ENCODE results near the gene BLVRB.
"Not testable (repeated sequence)": the region's sequence is repeated elsewhere in the genome, so short reads cannot be mapped to it uniquely, and the experiment has no call there.

The BLVRB gene

GRCh38 chr19:40446263-40446784 is 19.2 kb downstream of the BLVRB start:
- DNase-seq: no peak

GRCh38 chr19:40445780-40446262 is 19.7 kb downstream of the BLVRB start:
- DNase-seq: no peak

- DNase-seq: no peak
Observed at GRCh38 chr19:40444825-40445312, 20.7 kb downstream of the BLVRB start.

GRCh38 chr19:40444000-40444824 is 21.3 kb downstream of the BLVRB start, which contains the start of gene SERTAD3:
SERTAD3 (minus strand) TSS chr19:40444335; CDS start chr19:40442080, 2,255 bp downstream.
- peak; percentile 94 to 99 for DNase-seq

- DNase-seq: peak; percentile 93 to 98
Observed at GRCh38 chr19:40443131-40443999, 22.2 kb downstream of the BLVRB start.

GRCh38 chr19:40442328-40443130 is 23.0 kb downstream of the BLVRB start:
- no peak for DNase-seq

GRCh38 chr19:40441719-40442253 is 23.8 kb downstream of the BLVRB start:
- no peak for DNase-seq

- DNase-seq: no peak
Observed at GRCh38 chr19:40438284-40438683, 27.3 kb downstream of the BLVRB start.

- DNase-seq: peak; percentile 53 to 80
Observed at GRCh38 chr19:40433391-40434216, 31.9 kb downstream of the BLVRB start.

GRCh38 chr19:40432760-40433159 is 32.8 kb downstream of the BLVRB start:
- not testable (repeated sequence) for DNase-seq

- no peak for DNase-seq
Observed at GRCh38 chr19:40431698-40432097, 33.8 kb downstream of the BLVRB start.

- DNase-seq: not testable (repeated sequence)
Observed at GRCh38 chr19:40430242-40430641, 35.3 kb downstream of the BLVRB start.

- DNase-seq: not testable (repeated sequence)
Observed at GRCh38 chr19:40428197-40428596, 37.3 kb downstream of the BLVRB start.

- peak; percentile 99 to 100 for DNase-seq
Observed at GRCh38 chr19:40425450-40426287, 39.9 kb downstream of the BLVRB start, which contains the start of gene SERTAD1. SERTAD1 (minus strand) TSS chr19:40425992; CDS start chr19:40423546, 2,446 bp downstream.

- no peak for DNase-seq
Observed at GRCh38 chr19:40424637-40425449, 40.7 kb downstream of the BLVRB start.

GRCh38 chr19:40423938-40424337 is 41.6 kb downstream of the BLVRB start:
- no peak for DNase-seq

- no peak for DNase-seq
Observed at GRCh38 chr19:40422748-40423566, 42.6 kb downstream of the BLVRB start.
